Heart left ventricle (tissue), 16 donors: ENCODE data around the gene MLH3. TPM values are rescaled to one million over a fixed set of nuclear protein-coding genes. Genes with fewer than 3 reads are reported as not detected.

ENCODE experiments used
- ATAC-seq, 4 donors: fragments of 200-7000 bp; cut with Tn5 transposase; one replicate each; pipeline ENCODE4 v1.9.1; 2020 to 2022; ENCODE audit warnings: moderate library complexity in 4 of 4, mild to moderate bottlenecking in 3 of 4, moderate number of reproducible peaks in 1 of 4
- DNase-seq, 5 donors: peaks; one replicate each; pipeline ENCODE4 v3.0.0-alpha.2; 2020
- H3K27ac ChIP-seq, 12 donors: fragments of 200-600 bp; sonication (generic) in 4 of 12; one replicate each; pipeline versions ENCODE4 v1.5.0 to v1.8.0; 2016 to 2022; ENCODE audit warnings: mild to moderate bottlenecking in 2 of 12
- H3K27me3 ChIP-seq, 9 donors: fragments of 200-600 bp; sonication (generic) in 2 of 9; one replicate each; pipeline versions ENCODE4 v1.5.1 to v1.8.0; 2016 to 2022; ENCODE audit warnings: mild to moderate bottlenecking in 3 of 9
- H3K36me3 ChIP-seq, 9 donors: fragments of 200-600 bp; sonication (generic) in 2 of 9; one replicate each; pipeline versions ENCODE4 v1.5.0 to v1.8.0; 2018 to 2022; ENCODE audit warnings: mild to moderate bottlenecking in 2 of 9
- H3K4me1 ChIP-seq, 12 donors: fragments of 200-600 bp; sonication (generic) in 4 of 12; one replicate each; pipeline versions ENCODE4 v1.5.0 to v1.8.0; 2016 to 2022; ENCODE audit warnings: mild to moderate bottlenecking in 3 of 12
- H3K4me3 ChIP-seq, 12 donors: fragments of 200-600 bp; sonication (generic) in 4 of 12; one replicate each; pipeline versions ENCODE4 v1.5.0 to v1.8.0; 2017 to 2022; ENCODE audit warnings: mild to moderate bottlenecking in 9 of 12, moderate library complexity in 4 of 12
- H3K9me3 ChIP-seq, 12 donors: fragments of 200-600 bp; sonication (generic) in 4 of 12; one replicate each; pipeline versions ENCODE4 v1.5.0 to v1.8.0; 2016 to 2022; ENCODE audit warnings: mild to moderate bottlenecking in 1 of 12
- POLR2A ChIP-seq, 2 donors: fragments of 450-650 bp; IDR thresholded peaks; one replicate each; pipeline ENCODE4 v1.6.1; 2017; ENCODE audit warnings: antibody characterized with exemption in 2 of 2, mild to moderate bottlenecking in 2 of 2, moderate library complexity in 2 of 2
- WGBS, 4 donors: extraction: QIAGEN DNeasy Blood & Tissue Kit in 2 of 4; methylation state at CpG; one replicate each; pipeline versions ENCODE4 v1.1.5 to v1.1.7; 2013 to 2018; 5-methylcytosine and 5-hydroxymethylcytosine counted together
- intact Hi-C, 10 donors: fragments of 100-400 bp; cut with DNase I; formaldehyde crosslinking; loops; one replicate each; pipeline versions ENCODE4 v1.11.1 to v1.14.2; 2022
- polyA plus RNA-seq, 2 donors: library from polyadenylated mRNA; stranded (reverse); fragments of 200-250 nt; gene quantifications; one replicate each; pipeline ENCODE4 v1.2.3, GENCODE V29; 2013
- total RNA-seq, 9 donors: library from RNA; depleted of rRNA in 2 of 9; stranded (reverse); fragments of >200 nt in 2 of 9; fragmentation: NEBNext Ultra II Directional in 3 of 9; extraction: Animal tissue kit (Norgen Biotek cat#: 25700) in 3 of 9; gene quantifications; one replicate each; pipeline versions ENCODE4 v1.1.0 to v1.2.4, GENCODE V29; 2016 to 2023
- TF ChIP-seq, protein P1 (sequence below), 12 donors: fragments of 200-600 bp; sonication (generic) in 4 of 12; IDR thresholded peaks; one replicate each; pipeline versions ENCODE4 v1.5.0 to v1.8.0; 2018 to 2022; ENCODE audit warnings: antibody characterized with exemption in 12 of 12, mild to moderate bottlenecking in 5 of 12
- donor health status: ischemic (EF 13 %, LVEDD 7.1; RV severe dilation, severe dysfunction).
- donor health status: healthy with polysubstance abuse.
- donor health status: DM: no; HTN: yes; CAD: no.
- donor health status: DM: no; HTN: no; CAD: no.
- donor health status: ischemic (EF 25% LVEDD 6.9; RV normal size, moderate dysfunction).
- donor health status: ischemic (EF 25% LVEDD 5.7; RV mildly dilated, moderate dysfunction).
- donor health status: healthy.
- donor health status: DM: yes; HTN: yes; CAD: no.
- donor health status: ischemic (EF 35%, LVEDD 5.7; RV mildly dilated, moderate dysfunction).
- donor health status: nonischemic (EF 11% LVEDD 7.7; RV severe dilation, severe dysfunction).
- donor health status: DM: yes; HTN: yes; CAD: no.
- donor health status: PGD.
- donor health status: ischemic (EF 29% LVEDD 5.4; RV normal size, mild dysfunction).
- donor health status: nonischemic (EF 23%, LVEDD 6.1; RV moderate dilation, normal function).

The MLH3 gene
- total and polyA plus RNA-seq, 11 donors, result 10.3 to 23.9 (median 15.2) TPM

DNA sequence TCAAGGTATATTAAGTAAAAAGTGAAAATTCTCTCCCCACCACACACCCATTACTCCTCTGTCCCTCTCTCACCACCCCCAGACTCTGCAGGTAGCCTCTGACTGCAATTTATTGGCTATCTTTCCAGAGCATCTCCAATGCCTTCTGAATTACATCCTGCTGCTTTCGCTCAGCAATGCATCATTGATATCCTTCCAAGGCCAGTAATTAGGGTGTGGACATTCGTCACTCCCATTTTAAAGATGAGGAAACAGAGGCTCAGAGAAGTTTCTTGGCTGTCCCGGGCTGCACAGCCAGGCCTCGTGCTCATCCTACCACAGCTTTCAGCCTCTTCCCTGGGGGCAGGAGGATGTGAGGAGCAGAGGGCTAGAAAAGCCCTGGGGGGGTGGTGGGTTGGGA lies 72.2 kb downstream of the MLH3 start:
- intact Hi-C loops, result no loop called here
- DNase-seq, result no peak
- no peaks in the 10 kb centered on the region for H3K9me3 ChIP-seq
- peaks cover under 1 to 68% (median 30%) of the 10 kb centered on the region in 12 donors for H3K4me1 ChIP-seq
- no peak overlapping the region for H3K4me3 ChIP-seq
- TF ChIP-seq, protein P1, sequence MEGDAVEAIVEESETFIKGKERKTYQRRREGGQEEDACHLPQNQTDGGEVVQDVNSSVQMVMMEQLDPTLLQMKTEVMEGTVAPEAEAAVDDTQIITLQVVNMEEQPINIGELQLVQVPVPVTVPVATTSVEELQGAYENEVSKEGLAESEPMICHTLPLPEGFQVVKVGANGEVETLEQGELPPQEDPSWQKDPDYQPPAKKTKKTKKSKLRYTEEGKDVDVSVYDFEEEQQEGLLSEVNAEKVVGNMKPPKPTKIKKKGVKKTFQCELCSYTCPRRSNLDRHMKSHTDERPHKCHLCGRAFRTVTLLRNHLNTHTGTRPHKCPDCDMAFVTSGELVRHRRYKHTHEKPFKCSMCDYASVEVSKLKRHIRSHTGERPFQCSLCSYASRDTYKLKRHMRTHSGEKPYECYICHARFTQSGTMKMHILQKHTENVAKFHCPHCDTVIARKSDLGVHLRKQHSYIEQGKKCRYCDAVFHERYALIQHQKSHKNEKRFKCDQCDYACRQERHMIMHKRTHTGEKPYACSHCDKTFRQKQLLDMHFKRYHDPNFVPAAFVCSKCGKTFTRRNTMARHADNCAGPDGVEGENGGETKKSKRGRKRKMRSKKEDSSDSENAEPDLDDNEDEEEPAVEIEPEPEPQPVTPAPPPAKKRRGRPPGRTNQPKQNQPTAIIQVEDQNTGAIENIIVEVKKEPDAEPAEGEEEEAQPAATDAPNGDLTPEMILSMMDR (IDR thresholded peaks at IDR 0.05), result no peak
- TF ChIP-seq POLR2A (IDR thresholded peaks at IDR 0.05), result no peak
- no peaks in the 10 kb centered on the region for H3K36me3 ChIP-seq
- WGBS, 4 donors, result 70 to 81% (median 76%) methylated on average over 4 of the region's 4 CpGs
- H3K27me3 ChIP-seq, result no peaks in the 10 kb centered on the region
- peak overlapping the region in 3 of 12 donors; percentile 10 to 57 (median 37) for H3K27ac ChIP-seq
- ATAC-seq, result no peak

DNA sequence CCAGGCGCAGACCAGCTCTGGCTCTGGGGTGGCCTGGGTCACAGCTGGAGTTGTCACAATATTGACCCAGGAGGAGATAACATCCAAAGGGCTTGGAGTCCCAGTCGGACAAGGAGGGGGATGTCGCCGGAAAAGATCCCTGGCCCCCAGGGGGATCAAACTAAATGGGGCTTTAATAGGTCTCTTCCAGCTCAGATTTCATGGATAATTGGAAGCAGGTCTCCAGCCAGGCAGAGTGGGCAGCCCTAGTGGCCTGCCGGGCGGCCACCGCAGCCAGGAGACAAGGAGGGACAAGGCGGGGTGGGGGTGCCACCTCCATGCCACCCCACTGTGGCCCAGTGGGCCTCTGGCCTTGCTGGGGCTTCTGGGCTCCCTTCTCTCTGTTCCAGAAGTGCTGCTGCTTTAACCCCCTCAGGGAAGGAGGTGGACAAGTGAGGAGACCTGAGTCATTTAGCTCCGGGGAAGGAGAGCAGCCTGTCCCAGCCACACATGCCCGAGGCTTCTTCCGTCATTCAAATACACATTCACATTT lies 72.8 kb downstream of the MLH3 start:
- Histone ChIP-seq H3K4me3 (no peak overlapping the region), H3K36me3 (no peaks in the 10 kb centered on the region), H3K27ac (peak overlapping the region in 1 of 12 donors; percentile 34), H3K4me1 (peaks cover 6 to 73% (median 35%) of the 10 kb centered on the region in 12 donors), H3K27me3 (no peaks in the 10 kb centered on the region), H3K9me3 (no peaks in the 10 kb centered on the region)
- TF ChIP-seq POLR2A (IDR thresholded peaks at IDR 0.05), result no peak
- TF ChIP-seq, protein P1 (IDR thresholded peaks at IDR 0.05), result no peak
- DNase-seq, result peak in 1 of 5 donors; percentile 26
- intact Hi-C loops, result no loop called here
- ATAC-seq, result no peak
- WGBS, 4 donors, result 74 to 80% (median 79%) methylated on average over 11 of the region's 11 CpGs

DNA sequence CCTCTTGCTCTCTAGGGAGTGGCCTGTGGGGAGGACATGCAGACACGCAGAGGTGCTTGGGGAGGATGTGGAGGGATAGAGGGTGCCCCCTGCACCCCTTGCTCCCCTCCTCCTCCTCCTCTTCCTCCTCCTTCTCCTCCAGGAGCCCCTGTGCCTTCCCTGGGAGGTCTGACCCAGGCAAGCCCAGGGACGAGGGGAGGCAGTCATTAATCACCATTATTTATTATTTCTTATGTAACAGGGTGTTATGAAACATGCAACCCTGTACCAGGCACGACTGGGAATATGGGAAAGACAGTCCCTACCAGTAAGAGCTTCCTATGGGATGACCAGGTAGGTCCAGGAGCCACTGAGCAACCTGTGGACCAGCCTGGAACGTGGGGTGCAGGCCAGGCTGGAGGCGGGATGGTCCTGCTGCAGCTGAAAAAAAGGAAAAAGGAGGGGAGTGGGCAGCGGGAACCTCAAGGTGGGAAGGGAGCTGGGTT lies 73.3 kb downstream of the MLH3 start:
- intact Hi-C loops, result loop anchor here in 1 of 10 donors (1.0 kb wide), 1 partner anchor 37 kb away; no protein-coding TSS in a partner anchor
- peaks cover 7 to 79% (median 41%) of the 10 kb centered on the region in 12 donors for H3K4me1 ChIP-seq
- TF ChIP-seq, protein P1 (IDR thresholded peaks at IDR 0.05), result no peak
- no peak for TF ChIP-seq POLR2A (IDR thresholded peaks at IDR 0.05)
- H3K9me3 ChIP-seq, result no peaks in the 10 kb centered on the region
- no peaks in the 10 kb centered on the region for H3K36me3 ChIP-seq
- no peak for DNase-seq
- no peaks in the 10 kb centered on the region for H3K27me3 ChIP-seq
- peak overlapping the region in 1 of 12 donors; percentile 14 for H3K27ac ChIP-seq
- 69 to 74% (median 72%) methylated on average over 6 of the region's 6 CpGs for WGBS, 4 donors
- no peak for ATAC-seq
- no peak overlapping the region for H3K4me3 ChIP-seq

DNA sequence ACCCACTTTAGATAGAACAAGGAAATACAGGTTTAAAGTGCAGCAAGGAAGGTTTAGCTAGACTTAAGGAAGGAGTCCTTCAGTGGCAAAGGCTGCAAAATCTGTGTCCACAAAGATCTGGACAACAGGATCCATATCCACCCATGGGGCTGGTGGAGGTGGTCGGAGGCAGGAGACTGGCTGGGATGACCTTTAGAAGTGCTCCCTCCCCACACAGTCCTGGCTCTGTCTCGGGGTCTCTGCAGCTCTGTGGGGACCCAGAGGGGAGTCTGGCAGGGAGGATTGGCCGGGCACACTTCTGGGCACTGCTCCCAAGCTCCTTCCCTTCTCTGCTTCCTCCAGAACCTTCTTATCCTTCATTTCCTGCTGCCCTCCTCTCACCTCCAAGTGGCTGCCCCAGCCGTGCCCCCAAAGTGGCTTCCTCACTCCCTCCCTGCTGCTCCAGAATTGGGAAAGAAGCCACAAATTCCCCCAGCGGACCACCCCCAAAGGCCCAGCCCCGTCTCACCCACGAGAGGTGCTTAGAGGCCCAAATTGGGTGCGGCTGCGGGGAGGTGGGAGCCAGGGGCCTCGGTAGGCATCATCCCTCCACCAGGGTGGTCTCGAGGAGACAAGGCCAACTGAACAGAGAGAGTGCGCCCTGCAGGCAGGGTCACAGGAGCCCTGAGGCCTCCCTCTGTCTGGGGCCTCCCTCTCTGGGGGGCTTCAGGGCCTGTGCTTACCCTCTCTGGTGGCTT lies 73.9 kb downstream of the MLH3 start:
- intact Hi-C loops, result loop anchor here in 1 of 10 donors (1.0 kb wide), 1 partner anchor 36 kb away; no protein-coding TSS in a partner anchor
- no peak overlapping the region for H3K4me3 ChIP-seq
- ATAC-seq, result no peak
- H3K27me3 ChIP-seq, result no peaks in the 10 kb centered on the region
- H3K27ac ChIP-seq, result peak overlapping the region in 1 of 12 donors; percentile 14
- no peaks in the 10 kb centered on the region for H3K9me3 ChIP-seq
- H3K4me1 ChIP-seq, result peaks cover 7 to 80% (median 44%) of the 10 kb centered on the region in 12 donors
- TF ChIP-seq POLR2A (IDR thresholded peaks at IDR 0.05), result no peak
- TF ChIP-seq, protein P1 (IDR thresholded peaks at IDR 0.05), result no peak
- DNase-seq, result no peak
- WGBS, 4 donors, result 89 to 92% (median 90%) methylated on average over 9 to 12 of the region's 12 CpGs
- no peaks in the 10 kb centered on the region for H3K36me3 ChIP-seq
